T-cell (primary cell): ENCODE results near the gene MOSPD2. TPM values are rescaled to one million over a fixed set of nuclear protein-coding genes. Genes with fewer than 3 reads are reported as not detected.
A peak's percentile ranks its signal among the peaks of the same experiment; 100 is the strongest.

ENCODE experiments used
- ATAC-seq, 4 experiments: fragments of 200-7000 bp in 3 of 4; fragments of 150-1000 bp in 1 of 4; cut with Tn5 transposase; replicated peaks in 1 of 4; 1 replicate in 3 of 4; 2 replicates in 1 of 4; pipeline ENCODE4 v1.10.0; 2021; ENCODE audit warnings: moderate library complexity in 3 of 4, mild to moderate bottlenecking in 2 of 4, moderate number of reproducible peaks in 1 of 4
- CTCF ChIA-PET, 2 donors: fragments of 300-600 bp; sonication (Branson Sonifier 250); formaldehyde crosslinking; loops; one replicate each; lab custom pipeline; 2022; ENCODE audit warnings: antibody characterized with exemption in 2 of 2; lab: Charles Lee
- POLR2A ChIA-PET, 2 donors: fragments of 300-600 bp; sonication (Branson Sonifier 250); formaldehyde crosslinking; loops; one replicate each; lab custom pipeline; 2022; ENCODE audit warnings: antibody characterized with exemption in 2 of 2; lab: Charles Lee
- DNase-seq, 35 experiments: peaks; one replicate each; pipeline versions ENCODE4 v3.0.0 to v3.0.0-alpha.2; 2013 to 2023
- H3K27ac ChIP-seq: one replicate; pipeline ENCODE4 v1.5.1; 2013; ENCODE audit warnings: low read length
- H3K27me3 ChIP-seq, 2 experiments: replicated peaks in 1 of 2; 1 replicate in 1 of 2; 2 replicates in 1 of 2; pipeline versions ENCODE4 v1.6.1 to v1.7.0; 2013; ENCODE audit warnings: low read length in 1 of 2, mixed read lengths in 1 of 2; ENCODE audit not compliant: control insufficient read depth in 2 of 2, insufficient read depth in 2 of 2; ENCODE audit errors: extremely low read depth in 1 of 2
- H3K36me3 ChIP-seq, 2 donors: 1 replicate in 1 of 2; 2 replicates in 1 of 2; pipeline versions ENCODE4 v1.6.1 to v1.7.0; 2013; ENCODE audit warnings: low read length in 1 of 2; ENCODE audit not compliant: control insufficient read depth in 2 of 2, insufficient read depth in 1 of 2; ENCODE audit errors: extremely low read depth in 1 of 2
- H3K4me1 ChIP-seq, 2 experiments: 1 replicate in 1 of 2; 2 replicates in 1 of 2; pipeline versions ENCODE4 v1.6.1 to v1.7.0; 2013; ENCODE audit warnings: low read length in 2 of 2, mixed read lengths in 1 of 2; ENCODE audit not compliant: insufficient read depth in 2 of 2, control insufficient read depth in 1 of 2; ENCODE audit errors: extremely low read depth in 1 of 2
- H3K4me3 ChIP-seq, 2 donors: 1 replicate in 1 of 2; 2 replicates in 1 of 2; pipeline versions ENCODE4 v1.5.1 to v1.7.0; 2013; ENCODE audit warnings: mild to moderate bottlenecking in 2 of 2, low read length in 1 of 2, moderate library complexity in 1 of 2; ENCODE audit not compliant: control insufficient read depth in 1 of 2; ENCODE audit errors: extremely low read depth in 1 of 2
- H3K9me3 ChIP-seq: 2 replicates; pipeline ENCODE4 v1.7.0; 2013
- H3K27ac Mint-ChIP-seq, 2 donors: one replicate each; pipeline ENCODE4 v1.8.0; 2020 to 2021; ENCODE audit warnings: mild to moderate bottlenecking in 2 of 2, mixed read lengths in 2 of 2
- H3K27me3 Mint-ChIP-seq, 2 donors: one replicate each; pipeline ENCODE4 v1.8.0; 2021 to 2022; ENCODE audit warnings: mixed read lengths in 2 of 2
- H3K36me3 Mint-ChIP-seq: one replicate; pipeline ENCODE4 v1.8.0; 2021; ENCODE audit warnings: mixed read lengths
- H3K4me1 Mint-ChIP-seq, 3 donors: one replicate each; pipeline ENCODE4 v1.8.0; 2020 to 2022; ENCODE audit warnings: mixed read lengths in 3 of 3, mild to moderate bottlenecking in 1 of 3
- H3K4me3 Mint-ChIP-seq, 3 donors: one replicate each; pipeline ENCODE4 v1.8.0; 2020 to 2022; ENCODE audit warnings: mild to moderate bottlenecking in 3 of 3, mixed read lengths in 3 of 3, moderate library complexity in 3 of 3
- H3K9me3 Mint-ChIP-seq, 3 donors: one replicate each; pipeline ENCODE4 v1.8.0; 2020 to 2022; ENCODE audit warnings: mixed read lengths in 3 of 3
- WGBS: methylation state at CpG from one replicate; pipeline ENCODE4 v1.1.5; 2013; ENCODE audit warnings: missing lambda C conversion rate; ENCODE audit not compliant: insufficient coverage; 5-methylcytosine and 5-hydroxymethylcytosine counted together
- total RNA-seq, 35 experiments: library from RNA in 6 of 35; stranded (reverse) in 6 of 35; fragments of 120-200 nt in 1 of 35; gene quantifications; one replicate each; pipeline versions ENCODE4 v1.2.1 to v1.2.4 and lab custom pipeline; 2013 to 2026

Gene MOSPD2
- total RNA-seq, 5 donors from 2014 or later (not counting 1 experiment from before 2014, with no cell fraction given) = 7.1 to 11.6 (median 9.5) TPM

- Histone ChIP-seq H3K27me3 (no peaks in the 10 kb centered on the region), H3K27ac (no peak overlapping the region), H3K4me3 (no peak overlapping the region), H3K9me3 (no peaks in the 10 kb centered on the region), H3K36me3 (peaks cover 0 to 15% of the 10 kb centered on the region in 2 donors), H3K4me1 (no peaks in the 10 kb centered on the region)
- H3K36me3 Mint-ChIP-seq = peaks cover 43% of the 10 kb centered on the region
- ATAC-seq (peak in 1 of 4 experiments; percentile 35), DNase-seq (peak in 1 of 35 experiments; percentile 9)
- no peaks in the 10 kb centered on the region for H3K27me3 Mint-ChIP-seq
- H3K9me3 Mint-ChIP-seq = peaks cover 0 to 9% (median 0%) of the 10 kb centered on the region in 3 donors
- H3K27ac Mint-ChIP-seq = no peak overlapping the region
- ChIA-PET POLR2A (no interaction called here), CTCF (no interaction called here)
- H3K4me1 Mint-ChIP-seq = peaks cover 0 to 4% (median 4%) of the 10 kb centered on the region in 3 donors
- H3K4me3 Mint-ChIP-seq = no peak overlapping the region
These were observed 26.4 kb downstream of the MOSPD2 start for GRCh38 chrX:14899607-14900006.

- Mint-ChIP-seq H3K4me3 (no peak overlapping the region), H3K4me1 (peaks cover 0 to 4% (median 4%) of the 10 kb centered on the region in 3 donors), H3K9me3 (peaks cover 0 to 14% (median 0%) of the 10 kb centered on the region in 3 donors), H3K36me3 (peaks cover 35% of the 10 kb centered on the region), H3K27me3 (no peaks in the 10 kb centered on the region), H3K27ac (no peak overlapping the region)
- ATAC-seq (no peak), DNase-seq (no peak)
- H3K27ac ChIP-seq = no peak overlapping the region
- ChIA-PET CTCF (interaction anchor here in 1 of 2 donors (0.7 kb wide), 1 partner anchor 23 kb away, joined by 5 read pairs; no protein-coding TSS in a partner anchor), POLR2A (no interaction called here)
- H3K4me3 ChIP-seq = no peak overlapping the region
- H3K4me1 ChIP-seq = no peaks in the 10 kb centered on the region
- no peaks in the 10 kb centered on the region for H3K27me3 ChIP-seq
- H3K36me3 ChIP-seq = peaks cover 0 to 13% of the 10 kb centered on the region in 2 donors
- no peaks in the 10 kb centered on the region for H3K9me3 ChIP-seq
These were observed 29.3 kb downstream of the MOSPD2 start for GRCh38 chrX:14902537-14902936.

GRCh38 chrX:14903891-14904290 lies 30.7 kb downstream of the MOSPD2 start:
- Histone ChIP-seq H3K4me3 (no peak overlapping the region), H3K9me3 (no peaks in the 10 kb centered on the region), H3K36me3 (peaks cover 0 to 12% of the 10 kb centered on the region in 2 donors), H3K27me3 (no peaks in the 10 kb centered on the region), H3K4me1 (no peaks in the 10 kb centered on the region), H3K27ac (no peak overlapping the region)
- ChIA-PET CTCF (no interaction called here), POLR2A (no interaction called here)
- Mint-ChIP-seq H3K4me3 (no peak overlapping the region), H3K36me3 (peaks cover 32% of the 10 kb centered on the region), H3K27me3 (no peaks in the 10 kb centered on the region), H3K27ac (no peak overlapping the region), H3K4me1 (peaks cover 0 to 4% (median 4%) of the 10 kb centered on the region in 3 donors), H3K9me3 (peaks cover 0 to 14% (median 0%) of the 10 kb centered on the region in 3 donors)
- no peak for DNase-seq
- WGBS = no CpG with 5 or more reads among the region's 2 CpGs
- no peak for ATAC-seq

- Histone ChIP-seq H3K4me3 (no peak overlapping the region), H3K9me3 (no peaks in the 10 kb centered on the region), H3K27ac (no peak overlapping the region), H3K27me3 (no peaks in the 10 kb centered on the region), H3K36me3 (peaks cover 0 to 24% of the 10 kb centered on the region in 2 donors), H3K4me1 (no peaks in the 10 kb centered on the region)
- Mint-ChIP-seq H3K27me3 (peaks cover 0 to 5% of the 10 kb centered on the region in 2 donors), H3K4me1 (no peaks in the 10 kb centered on the region), H3K4me3 (no peak overlapping the region), H3K27ac (no peak overlapping the region), H3K9me3 (no peaks in the 10 kb centered on the region), H3K36me3 (peaks cover 37% of the 10 kb centered on the region)
- ATAC-seq = no peak
- no peak for DNase-seq
- CTCF ChIA-PET = no interaction called here
- POLR2A ChIA-PET = no interaction called here
- no CpG with 5 or more reads among the region's 2 CpGs for WGBS
These were observed 40.0 kb downstream of the MOSPD2 start for GRCh38 chrX:14913241-14913640.

- Histone ChIP-seq H3K4me3 (no peak overlapping the region), H3K36me3 (peaks cover 0 to 22% of the 10 kb centered on the region in 2 donors), H3K9me3 (no peaks in the 10 kb centered on the region), H3K4me1 (no peaks in the 10 kb centered on the region), H3K27me3 (no peaks in the 10 kb centered on the region), H3K27ac (no peak overlapping the region)
- 100% methylated on average over 1 of the region's 3 CpGs for WGBS
- Mint-ChIP-seq H3K9me3 (no peaks in the 10 kb centered on the region), H3K4me3 (no peak overlapping the region), H3K27me3 (peaks cover 0 to 5% of the 10 kb centered on the region in 2 donors), H3K36me3 (peaks cover 29% of the 10 kb centered on the region), H3K27ac (no peak overlapping the region), H3K4me1 (no peaks in the 10 kb centered on the region)
- ChIA-PET CTCF (no interaction called here), POLR2A (no interaction called here)
- DNase-seq (no peak), ATAC-seq (no peak)
These were observed 42.4 kb downstream of the MOSPD2 start for GRCh38 chrX:14915596-14915995.

- H3K36me3 ChIP-seq = peaks cover 0 to 21% of the 10 kb centered on the region in 2 donors
- H3K4me3 ChIP-seq = no peak overlapping the region
- no CpG with 5 or more reads among the region's 3 CpGs for WGBS
- no peak overlapping the region for H3K27ac ChIP-seq
- H3K9me3 ChIP-seq = no peaks in the 10 kb centered on the region
- Mint-ChIP-seq H3K4me3 (no peak overlapping the region), H3K27me3 (peaks cover 0 to 5% of the 10 kb centered on the region in 2 donors), H3K27ac (no peak overlapping the region), H3K4me1 (no peaks in the 10 kb centered on the region), H3K9me3 (no peaks in the 10 kb centered on the region), H3K36me3 (peaks cover 29% of the 10 kb centered on the region)
- ChIA-PET CTCF (no interaction called here), POLR2A (no interaction called here)
- DNase-seq (no peak), ATAC-seq (no peak)
- H3K27me3 ChIP-seq = no peaks in the 10 kb centered on the region
- H3K4me1 ChIP-seq = no peaks in the 10 kb centered on the region
These were observed 42.9 kb downstream of the MOSPD2 start for GRCh38 chrX:14916017-14916674.
